Stomach (tissue), 4 donors: Measurements from ENCODE around the gene IFNL1.

Experiments used
- POLR2A ChIP-seq, 4 donors: fragments of 450-650 bp; IDR thresholded peaks; one replicate each; pipeline ENCODE4 v1.6.1; 2016; ENCODE audit warnings: antibody characterized with exemption in 4 of 4, control low read depth in 2 of 4, mild to moderate bottlenecking in 1 of 4, moderate library complexity in 1 of 4
- POLR2AphosphoS5 ChIP-seq, 3 donors: sonication (generic); formaldehyde crosslinking; IDR thresholded peaks; one replicate each; pipeline ENCODE4 v1.6.1; 2016; ENCODE audit warnings: antibody characterized with exemption in 3 of 3
- TF ChIP-seq, protein P1 (sequence below), 7 experiments: fragments of 450-650 bp in 4 of 7; fragments of 200-600 bp in 3 of 7; sonication (generic) in 3 of 7; IDR thresholded peaks; one replicate each; pipeline ENCODE4 v1.5.1; 2016 to 2019; ENCODE audit warnings: antibody characterized with exemption in 7 of 7, control low read depth in 2 of 7, mild to moderate bottlenecking in 1 of 7

DNA sequence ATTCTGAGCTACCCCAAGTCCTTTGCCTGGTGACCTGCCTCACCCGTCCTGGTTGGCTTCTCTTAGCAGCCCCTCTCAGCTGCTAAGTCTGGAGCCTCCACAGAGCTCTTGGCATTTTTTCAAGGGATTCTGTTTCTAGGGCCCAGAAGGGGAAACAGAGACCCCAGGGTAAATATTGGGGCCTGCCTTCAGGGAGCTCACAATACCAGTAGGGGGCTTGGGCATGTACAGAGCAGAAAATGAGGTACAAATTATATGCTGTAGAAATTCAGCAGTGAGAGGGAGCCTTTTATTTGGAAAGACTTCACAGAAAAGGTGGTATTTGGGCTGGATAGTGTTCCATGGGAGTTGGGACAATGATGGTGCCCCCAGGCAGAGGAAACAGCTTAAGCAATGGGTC lies 49.7 kb downstream of the IFNL1 start:
- TF ChIP-seq POLR2AphosphoS5 (IDR thresholded peaks at IDR 0.05) (no peak), POLR2A (IDR thresholded peaks at IDR 0.05) (no peak)
- TF ChIP-seq, protein P1, sequence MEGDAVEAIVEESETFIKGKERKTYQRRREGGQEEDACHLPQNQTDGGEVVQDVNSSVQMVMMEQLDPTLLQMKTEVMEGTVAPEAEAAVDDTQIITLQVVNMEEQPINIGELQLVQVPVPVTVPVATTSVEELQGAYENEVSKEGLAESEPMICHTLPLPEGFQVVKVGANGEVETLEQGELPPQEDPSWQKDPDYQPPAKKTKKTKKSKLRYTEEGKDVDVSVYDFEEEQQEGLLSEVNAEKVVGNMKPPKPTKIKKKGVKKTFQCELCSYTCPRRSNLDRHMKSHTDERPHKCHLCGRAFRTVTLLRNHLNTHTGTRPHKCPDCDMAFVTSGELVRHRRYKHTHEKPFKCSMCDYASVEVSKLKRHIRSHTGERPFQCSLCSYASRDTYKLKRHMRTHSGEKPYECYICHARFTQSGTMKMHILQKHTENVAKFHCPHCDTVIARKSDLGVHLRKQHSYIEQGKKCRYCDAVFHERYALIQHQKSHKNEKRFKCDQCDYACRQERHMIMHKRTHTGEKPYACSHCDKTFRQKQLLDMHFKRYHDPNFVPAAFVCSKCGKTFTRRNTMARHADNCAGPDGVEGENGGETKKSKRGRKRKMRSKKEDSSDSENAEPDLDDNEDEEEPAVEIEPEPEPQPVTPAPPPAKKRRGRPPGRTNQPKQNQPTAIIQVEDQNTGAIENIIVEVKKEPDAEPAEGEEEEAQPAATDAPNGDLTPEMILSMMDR (IDR thresholded peaks at IDR 0.05), result no peak
